Caco-2 (cell line): ENCODE measurements around the gene CST4. TPM values are rescaled to one million over a fixed set of nuclear protein-coding genes. Genes with fewer than 3 reads are reported as not detected.

Experiments used
- BruUV-seq: library from RNA; stranded (reverse); fragments of 400-500 nt; replicated peaks from 2 replicates; lab custom pipeline; 2021; lab: Mats Ljungman, UMichigan
- CTCF ChIA-PET: fragments of 300-600 bp; sonication (Branson Sonifier 250); formaldehyde crosslinking; loops from one replicate; lab custom pipeline; 2022; ENCODE audit warnings: antibody characterized with exemption; lab: Charles Lee
- POLR2A ChIA-PET: fragments of 300-600 bp; sonication (Branson Sonifier 250); formaldehyde crosslinking; loops from one replicate; lab custom pipeline; 2022; ENCODE audit warnings: antibody characterized with exemption; lab: Charles Lee
- DNase-seq, 2 experiments: peaks; one replicate each; pipeline versions ENCODE4 v3.0.0 to v3.0.0-alpha.2; 2020 to 2022
- H3K27me3 ChIP-seq: replicated peaks from 2 replicates; pipeline ENCODE4 v1.6.0; 2011; ENCODE audit warnings: low read length; ENCODE audit not compliant: control insufficient read depth, insufficient read depth
- H3K36me3 ChIP-seq: 2 replicates; pipeline ENCODE4 v1.5.1; 2011; ENCODE audit warnings: low read length; ENCODE audit not compliant: control insufficient read depth, insufficient read depth
- H3K4me1 ChIP-seq: fragments of 250-450 bp; sonication (Bioruptor Pico); 2 replicates; pipeline ENCODE4 v1.5.1; 2020; ENCODE audit warnings: mild to moderate bottlenecking
- H3K4me3 ChIP-seq: 2 replicates; pipeline ENCODE4 v1.5.1; 2011; ENCODE audit warnings: low read depth, mild to moderate bottlenecking, control low read depth, low read length
- H3K9me3 ChIP-seq: fragments of 250-450 bp; sonication (Bioruptor Pico); 2 replicates; pipeline ENCODE4 v1.5.1; 2020; ENCODE audit warnings: mild to moderate bottlenecking, moderate library complexity
- H3K27ac Mint-ChIP-seq: one replicate; pipeline ENCODE4 v1.8.0; 2022; ENCODE audit warnings: mixed read lengths; ENCODE audit not compliant: unreplicated experiment
- H3K27me3 Mint-ChIP-seq: one replicate; pipeline ENCODE4 v1.8.0; 2022; ENCODE audit warnings: mixed read lengths; ENCODE audit not compliant: insufficient read depth, unreplicated experiment
- H3K36me3 Mint-ChIP-seq: one replicate; pipeline ENCODE4 v1.8.0; 2022; ENCODE audit warnings: mild to moderate bottlenecking, mixed read lengths; ENCODE audit not compliant: insufficient read depth, unreplicated experiment
- H3K4me1 Mint-ChIP-seq: one replicate; pipeline ENCODE4 v1.8.0; 2022; ENCODE audit warnings: low read depth, mixed read lengths; ENCODE audit not compliant: unreplicated experiment
- H3K4me3 Mint-ChIP-seq: one replicate; pipeline ENCODE4 v1.8.0; 2022; ENCODE audit warnings: mild to moderate bottlenecking, moderate library complexity, mixed read lengths; ENCODE audit not compliant: unreplicated experiment
- H3K9me3 Mint-ChIP-seq: one replicate; pipeline ENCODE4 v1.8.0; 2022; ENCODE audit warnings: mixed read lengths; ENCODE audit not compliant: unreplicated experiment
- intact Hi-C: fragments of 100-400 bp; cut with micrococcal nuclease; formaldehyde crosslinking; loops from one replicate; pipeline ENCODE4 v1.10.0; 2022; ENCODE audit not compliant: unreplicated experiment
- total RNA-seq: library from RNA; stranded (reverse); gene quantifications from 2 replicates; pipeline ENCODE4 v1.2.3, GENCODE V29; 2022
- TF ChIP-seq, protein P1 (sequence below), 2 experiments: fragments of 200-600 bp in 1 of 2; IDR thresholded peaks; 1 replicate in 1 of 2; 2 replicates in 1 of 2; pipeline versions ENCODE4 v1.5.1 to v1.8.0; 2011 to 2022; ENCODE audit warnings: antibody characterized with exemption in 1 of 2, control low read depth in 1 of 2, inconsistent platforms in 1 of 2, low read depth in 1 of 2, low read length in 1 of 2, mild to moderate bottlenecking in 1 of 2, moderate library complexity in 1 of 2; ENCODE audit not compliant: insufficient read depth in 1 of 2, severe bottlenecking in 1 of 2, unreplicated experiment in 1 of 2

CST4 gene
- total RNA-seq, 1 experiment from 2014 or later: 4.2 TPM

DNA sequence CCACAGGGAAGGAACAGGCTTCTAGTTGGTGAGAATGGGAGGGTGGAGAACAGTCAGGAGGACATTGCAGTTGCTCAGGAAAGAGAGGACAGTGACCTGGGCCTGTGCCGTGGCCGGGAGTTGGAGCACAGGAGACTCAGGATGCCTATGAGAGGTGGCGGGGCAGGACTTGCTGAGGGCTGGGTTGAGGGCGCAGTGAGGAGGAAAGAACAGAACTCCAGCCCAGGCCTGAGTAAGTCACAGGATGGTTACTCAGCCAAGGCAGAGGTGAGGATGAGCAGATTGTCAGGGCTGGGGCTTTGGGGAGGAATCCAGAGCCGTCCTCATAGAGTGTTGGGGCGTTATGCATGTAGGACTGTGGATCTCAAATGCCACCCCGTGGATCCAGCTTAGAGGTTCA, 21.2 kb downstream of the CST4 start:
- intact Hi-C loops: loop anchor here (1.0 to 10.0 kb wide), 7 partner anchors 27 to 269 kb away; partner anchors contain the start of gene CST1
- no TSS peak for BruUV-seq
- Histone ChIP-seq H3K4me3 (no peak overlapping the region), H3K27me3 (no peaks in the 10 kb centered on the region), H3K4me1 (peaks cover 28% of the 10 kb centered on the region), H3K9me3 (no peaks in the 10 kb centered on the region), H3K36me3 (no peaks in the 10 kb centered on the region)
- Mint-ChIP-seq H3K27me3 (no peaks in the 10 kb centered on the region), H3K27ac (no peak overlapping the region), H3K4me3 (no peak overlapping the region), H3K36me3 (no peaks in the 10 kb centered on the region), H3K9me3 (no peaks in the 10 kb centered on the region), H3K4me1 (peaks cover 20% of the 10 kb centered on the region)
- TF ChIP-seq, protein P1, sequence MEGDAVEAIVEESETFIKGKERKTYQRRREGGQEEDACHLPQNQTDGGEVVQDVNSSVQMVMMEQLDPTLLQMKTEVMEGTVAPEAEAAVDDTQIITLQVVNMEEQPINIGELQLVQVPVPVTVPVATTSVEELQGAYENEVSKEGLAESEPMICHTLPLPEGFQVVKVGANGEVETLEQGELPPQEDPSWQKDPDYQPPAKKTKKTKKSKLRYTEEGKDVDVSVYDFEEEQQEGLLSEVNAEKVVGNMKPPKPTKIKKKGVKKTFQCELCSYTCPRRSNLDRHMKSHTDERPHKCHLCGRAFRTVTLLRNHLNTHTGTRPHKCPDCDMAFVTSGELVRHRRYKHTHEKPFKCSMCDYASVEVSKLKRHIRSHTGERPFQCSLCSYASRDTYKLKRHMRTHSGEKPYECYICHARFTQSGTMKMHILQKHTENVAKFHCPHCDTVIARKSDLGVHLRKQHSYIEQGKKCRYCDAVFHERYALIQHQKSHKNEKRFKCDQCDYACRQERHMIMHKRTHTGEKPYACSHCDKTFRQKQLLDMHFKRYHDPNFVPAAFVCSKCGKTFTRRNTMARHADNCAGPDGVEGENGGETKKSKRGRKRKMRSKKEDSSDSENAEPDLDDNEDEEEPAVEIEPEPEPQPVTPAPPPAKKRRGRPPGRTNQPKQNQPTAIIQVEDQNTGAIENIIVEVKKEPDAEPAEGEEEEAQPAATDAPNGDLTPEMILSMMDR (IDR thresholded peaks at IDR 0.05; ENCODE audit: insufficient read depth in 1 of 2, low read depth in 1 of 2, low read length in 1 of 2, severe bottlenecking in 1 of 2, unreplicated experiment in 1 of 2): no peak
- ChIA-PET CTCF (interaction anchor here (0.6 to 1.7 kb wide), 8 partner anchors 25 to 270 kb away, joined by 3 to 10 read pairs (median 6); partner anchors contain the start of gene CST3), POLR2A (interaction anchor here (0.6 kb wide), 1 partner anchor 26 kb away, joined by 3 read pairs; no protein-coding TSS in a partner anchor)
- DNase-seq: no peak

DNA sequence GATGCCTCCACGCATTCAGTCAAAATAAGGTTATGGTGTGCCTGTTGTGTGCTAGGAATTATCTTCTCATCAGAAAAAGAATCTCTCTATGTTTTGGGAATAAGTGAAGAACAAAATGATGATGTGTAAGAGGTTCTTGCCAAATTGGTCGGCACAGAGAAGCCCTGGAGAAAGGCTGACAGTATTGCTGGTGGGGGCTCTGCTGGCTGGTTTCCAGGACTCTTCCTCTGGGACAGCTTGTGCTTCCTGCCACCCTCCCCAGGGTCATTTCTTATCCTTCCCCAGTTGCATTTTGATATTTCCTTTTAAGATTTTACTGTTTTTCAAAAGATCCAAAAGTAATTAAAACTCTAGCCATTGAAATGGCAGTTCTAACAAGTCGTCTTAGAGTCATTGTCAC, 22.1 kb downstream of the CST4 start:
- Mint-ChIP-seq H3K27ac (no peak overlapping the region), H3K36me3 (peaks cover 2% of the 10 kb centered on the region), H3K27me3 (no peaks in the 10 kb centered on the region), H3K4me3 (no peak overlapping the region), H3K9me3 (no peaks in the 10 kb centered on the region), H3K4me1 (peaks cover 26% of the 10 kb centered on the region)
- H3K27me3 ChIP-seq: no peaks in the 10 kb centered on the region
- peaks cover 38% of the 10 kb centered on the region for H3K4me1 ChIP-seq
- ChIA-PET CTCF (no interaction called here), POLR2A (no interaction called here)
- H3K4me3 ChIP-seq: no peak overlapping the region
- intact Hi-C loops: loop anchor here (10.0 kb wide), 2 partner anchors 88 to 218 kb away; partner anchors contain the start of gene CST1
- no peak for DNase-seq
- no TSS peak for BruUV-seq
- TF ChIP-seq, protein P1 (IDR thresholded peaks at IDR 0.05; ENCODE audit: insufficient read depth in 1 of 2, low read depth in 1 of 2, low read length in 1 of 2, severe bottlenecking in 1 of 2, unreplicated experiment in 1 of 2): no peak
- no peaks in the 10 kb centered on the region for H3K9me3 ChIP-seq
- no peaks in the 10 kb centered on the region for H3K36me3 ChIP-seq

DNA sequence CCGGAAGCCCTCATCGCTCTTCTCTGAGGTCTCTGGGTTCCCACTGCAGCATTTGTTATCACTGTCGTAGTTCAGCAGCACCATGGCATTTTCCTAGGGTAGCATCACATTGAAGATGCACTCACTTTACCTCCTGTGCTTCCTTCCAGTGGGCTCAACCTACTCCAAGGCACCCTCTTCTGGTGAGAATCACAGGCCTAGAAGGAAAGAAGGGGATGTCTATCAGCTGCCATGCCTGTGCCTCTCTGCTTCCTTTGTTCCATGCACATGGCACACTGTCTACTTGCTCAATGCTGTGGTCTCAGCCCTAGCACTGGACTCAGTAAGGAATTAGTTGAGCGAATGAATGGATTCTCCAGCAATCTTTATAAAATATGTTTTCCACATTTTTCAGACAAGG, 22.6 kb downstream of the CST4 start:
- Histone ChIP-seq H3K27me3 (no peaks in the 10 kb centered on the region), H3K36me3 (no peaks in the 10 kb centered on the region), H3K9me3 (no peaks in the 10 kb centered on the region), H3K4me3 (no peak overlapping the region), H3K4me1 (peaks cover 43% of the 10 kb centered on the region)
- no TSS peak for BruUV-seq
- Mint-ChIP-seq H3K27ac (no peak overlapping the region), H3K9me3 (no peaks in the 10 kb centered on the region), H3K36me3 (peaks cover 6% of the 10 kb centered on the region), H3K4me1 (peaks cover 31% of the 10 kb centered on the region), H3K4me3 (no peak overlapping the region), H3K27me3 (no peaks in the 10 kb centered on the region)
- DNase-seq: no peak
- CTCF ChIA-PET: no interaction called here
- POLR2A ChIA-PET: no interaction called here
- TF ChIP-seq, protein P1 (IDR thresholded peaks at IDR 0.05; ENCODE audit: insufficient read depth in 1 of 2, low read depth in 1 of 2, low read length in 1 of 2, severe bottlenecking in 1 of 2, unreplicated experiment in 1 of 2): no peak
- intact Hi-C loops: loop anchor here (10.0 kb wide), 2 partner anchors 89 to 219 kb away; partner anchors contain the start of gene CST1
